CD4-positive, alpha-beta T cell (primary cell): ENCODE measurements around the gene L3MBTL1. TPM values are rescaled to one million over a fixed set of nuclear protein-coding genes. Genes with fewer than 3 reads are reported as not detected.

Experiments
- ATAC-seq: fragments of 200-7000 bp; cut with Tn5 transposase; one replicate; pipeline ENCODE4 v1.10.0; 2022; ENCODE audit warnings: mild to moderate bottlenecking; ENCODE audit not compliant: poor library complexity
- CTCF ChIA-PET: fragments of 350-600 bp; sonication (Branson Sonifier 250); formaldehyde crosslinking; loops from one replicate; lab custom pipeline; 2021; ENCODE audit warnings: antibody characterized with exemption, inconsistent platforms; lab: Charles Lee
- POLR2A ChIA-PET: fragments of 350-600 bp; sonication (Branson Sonifier 250); formaldehyde crosslinking; loops from one replicate; lab custom pipeline; 2021; ENCODE audit warnings: antibody characterized with exemption, inconsistent platforms; lab: Charles Lee
- DNase-seq, 14 experiments: peaks; one replicate each; pipeline ENCODE4 v3.0.0-alpha.2; 2013 to 2020; ENCODE audit warnings: mixed read lengths in 2 of 14
- H3K27ac ChIP-seq, 2 donors: one replicate each; pipeline versions ENCODE4 v1.5.1 to v1.7.0; 2013; ENCODE audit warnings: low read length in 2 of 2, low read depth in 1 of 2, mild to moderate bottlenecking in 1 of 2
- H3K27me3 ChIP-seq, 2 experiments: 1 replicate in 1 of 2; 2 replicates in 1 of 2; pipeline versions ENCODE4 v1.6.1 to v1.7.0; 2013; ENCODE audit warnings: low read length in 2 of 2, control low read depth in 1 of 2, mild to moderate bottlenecking in 1 of 2, moderate library complexity in 1 of 2; ENCODE audit not compliant: insufficient read depth in 2 of 2, control insufficient read depth in 1 of 2
- H3K36me3 ChIP-seq: one replicate; pipeline ENCODE4 v1.6.1; 2013; ENCODE audit warnings: low read length, control low read depth; ENCODE audit not compliant: insufficient read depth
- H3K4me1 ChIP-seq: one replicate; pipeline ENCODE4 v1.6.1; 2013; ENCODE audit warnings: low read length, control low read depth; ENCODE audit not compliant: insufficient read depth
- H3K4me3 ChIP-seq: one replicate; pipeline ENCODE4 v1.5.1; 2013; ENCODE audit warnings: mild to moderate bottlenecking, low read length, moderate library complexity
- H3K9me3 ChIP-seq, 2 experiments: 1 replicate in 1 of 2; 2 replicates in 1 of 2; pipeline versions ENCODE4 v1.6.1 to v1.7.0; 2013; ENCODE audit warnings: low read length in 2 of 2, mild to moderate bottlenecking in 2 of 2, control low read depth in 1 of 2, moderate library complexity in 1 of 2; ENCODE audit not compliant: control insufficient read depth in 1 of 2, insufficient read depth in 1 of 2
- H3K27ac Mint-ChIP-seq: one replicate; pipeline ENCODE4 v1.8.0; 2020; ENCODE audit warnings: mixed read lengths
- H3K27me3 Mint-ChIP-seq: one replicate; pipeline ENCODE4 v1.8.0; 2021; ENCODE audit warnings: mixed read lengths
- H3K36me3 Mint-ChIP-seq: one replicate; pipeline ENCODE4 v1.8.0; 2021; ENCODE audit warnings: low read depth, mixed read lengths
- H3K4me1 Mint-ChIP-seq: one replicate; pipeline ENCODE4 v1.8.0; 2021; ENCODE audit warnings: low read depth, mixed read lengths
- H3K4me3 Mint-ChIP-seq: one replicate; pipeline ENCODE4 v1.8.0; 2020; ENCODE audit warnings: mild to moderate bottlenecking, mixed read lengths
- H3K9me3 Mint-ChIP-seq: one replicate; pipeline ENCODE4 v1.8.0; 2020; ENCODE audit warnings: mixed read lengths
- CTCF ChIP-seq: fragments of 200-600 bp; IDR thresholded peaks from one replicate; pipeline ENCODE4 v1.8.0; 2022; ENCODE audit warnings: antibody characterized with exemption, mild to moderate bottlenecking
- intact Hi-C, 2 experiments: fragments of 100-400 bp; cut with DNase I in 1 of 2; cut with micrococcal nuclease in 1 of 2; formaldehyde crosslinking; loops; one replicate each; pipeline versions ENCODE4 v1.15.1 to v1.9.0; 2023 to 2025; cut with DNase I, micrococcal nuclease
- total RNA-seq, 174 experiments: library from RNA in 2 of 174; stranded (reverse) in 2 of 174; gene quantifications; one replicate each; pipeline ENCODE4 v1.2.3 and lab custom pipeline; 2021 to 2026

The L3MBTL1 gene
- total RNA-seq, 2 experiments from 2014 or later: 10.2 to 10.5 TPM

GRCh38 chr20:43528258-43528875 is 20.9 kb downstream of the L3MBTL1 start:
- CTCF ChIA-PET: no interaction called here
- DNase-seq: no peak
- Histone ChIP-seq H3K27ac (no peak overlapping the region), H3K4me1 (no peaks in the 10 kb centered on the region), H3K27me3 (no peaks in the 10 kb centered on the region), H3K9me3 (no peaks in the 10 kb centered on the region), H3K36me3 (peaks cover 2% of the 10 kb centered on the region), H3K4me3 (no peak overlapping the region)
- Mint-ChIP-seq H3K4me3 (no peak overlapping the region), H3K4me1 (no peaks in the 10 kb centered on the region), H3K9me3 (peaks cover 5% of the 10 kb centered on the region), H3K36me3 (peaks cover 5% of the 10 kb centered on the region), H3K27ac (no peak overlapping the region), H3K27me3 (no peaks in the 10 kb centered on the region)
- intact Hi-C loops: no loop called here
- ATAC-seq: no peak
- POLR2A ChIA-PET: no interaction called here
- no peak for TF ChIP-seq CTCF

- POLR2A ChIA-PET: interaction anchor here (0.7 kb wide), 1 partner anchor 22 kb away, joined by 3 read pairs; the partner anchor contains the start of gene L3MBTL1
- intact Hi-C loops: no loop called here
- TF ChIP-seq CTCF: no peak
These were observed 21.6 kb downstream of the L3MBTL1 start for GRCh38 chr20:43529051-43529450.

GRCh38 chr20:43529457-43530153 is 22.1 kb downstream of the L3MBTL1 start:
- Mint-ChIP-seq H3K27me3 (no peaks in the 10 kb centered on the region), H3K27ac (no peak overlapping the region)
- CTCF ChIA-PET: interaction anchor here (1.2 kb wide), 1 partner anchor 9 kb away, joined by 3 read pairs; no protein-coding TSS in a partner anchor

More at GRCh38 chr20:43529051-43529450, 21.6 kb downstream of the L3MBTL1 start:
- no peaks in the 10 kb centered on the region for H3K4me1 ChIP-seq
- H3K27me3 ChIP-seq: no peaks in the 10 kb centered on the region
- H3K4me3 ChIP-seq: no peak overlapping the region
- Mint-ChIP-seq H3K4me1 (no peaks in the 10 kb centered on the region), H3K4me3 (no peak overlapping the region), H3K27ac (no peak overlapping the region), H3K36me3 (peaks cover 5% of the 10 kb centered on the region), H3K27me3 (no peaks in the 10 kb centered on the region), H3K9me3 (peaks cover 5% of the 10 kb centered on the region)
- no peak overlapping the region for H3K27ac ChIP-seq
- H3K36me3 ChIP-seq: peaks cover 2% of the 10 kb centered on the region
- CTCF ChIA-PET: interaction anchor here (1.2 kb wide), 1 partner anchor 9 kb away, joined by 3 read pairs; no protein-coding TSS in a partner anchor
- DNase-seq: no peak
- no peaks in the 10 kb centered on the region for H3K9me3 ChIP-seq
- ATAC-seq: no peak

More at GRCh38 chr20:43529457-43530153, 22.1 kb downstream of the L3MBTL1 start:
- peaks cover 2% of the 10 kb centered on the region for H3K36me3 ChIP-seq
- ATAC-seq (no peak), DNase-seq (no peak)
- Mint-ChIP-seq H3K9me3 (peaks cover under 1% of the 10 kb centered on the region), H3K36me3 (peaks cover 5% of the 10 kb centered on the region), H3K4me1 (no peaks in the 10 kb centered on the region), H3K4me3 (no peak overlapping the region)
- H3K27ac ChIP-seq: no peak overlapping the region
- H3K9me3 ChIP-seq: no peaks in the 10 kb centered on the region
- POLR2A ChIA-PET: interaction anchor here (0.7 kb wide), 1 partner anchor 22 kb away, joined by 3 read pairs; the partner anchor contains the start of gene L3MBTL1
- no peak overlapping the region for H3K4me3 ChIP-seq
- no peaks in the 10 kb centered on the region for H3K27me3 ChIP-seq
- no peaks in the 10 kb centered on the region for H3K4me1 ChIP-seq
- intact Hi-C loops: no loop called here
- no peak for TF ChIP-seq CTCF
